Measurements from ENCODE around the gene SEMA3F.

- TF ChIP-seq POLR2A (IDR thresholded peaks at IDR 0.05), result no peak
- TF ChIP-seq CTCF (IDR thresholded peaks at IDR 0.05), result no peak
These were observed 41.2 kb downstream of the SEMA3F start for GRCh38 chr3:50196253-50196801.

Measured in right lobe of liver (tissue), 4 donors.